ENCODE data around the gene RFX8. TPM values are rescaled to one million over a fixed set of nuclear protein-coding genes. Genes with fewer than 3 reads are reported as not detected.

Gene RFX8
- polyA plus RNA-seq, 2 of the 4 experiments (the other 2 are of a cell fraction) = not detected

DNA sequence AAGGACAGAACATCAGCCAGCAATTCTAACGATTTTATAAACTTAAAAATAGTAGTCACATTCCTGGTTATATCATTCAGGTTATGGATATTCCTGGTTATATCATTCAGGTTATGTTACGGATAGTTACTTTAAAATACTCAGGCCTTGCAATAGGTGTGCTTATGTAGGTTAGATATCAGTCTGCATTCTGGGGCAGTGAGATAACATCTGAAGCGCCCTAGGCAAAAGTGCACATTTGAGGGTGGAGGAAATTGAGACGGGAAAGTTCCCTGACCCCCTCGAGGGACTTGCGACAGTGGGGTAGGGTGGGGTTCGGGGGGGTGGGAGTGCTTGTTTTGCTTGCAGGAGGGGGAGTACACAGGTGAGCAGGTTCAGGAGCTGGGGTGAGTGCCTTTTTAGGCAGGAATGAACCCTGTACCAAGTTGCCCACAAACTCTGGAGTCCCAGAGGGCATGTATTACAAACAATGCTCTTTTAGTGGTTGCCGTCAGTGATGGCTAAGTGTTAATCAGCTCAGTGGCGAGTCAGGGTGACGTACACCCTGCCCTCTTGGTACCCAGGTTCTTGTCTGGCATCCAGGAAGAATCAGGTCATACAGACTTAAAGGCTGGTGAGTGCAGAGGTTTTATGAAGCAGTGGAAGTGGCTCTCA lies 119.4 kb downstream of the RFX8 start:
- FAIRE-seq (no peak), DNase-seq (ENCODE audit: low read depth in 1 of 2, low spot score in 1 of 2) (no peak), ATAC-seq (no peak; a peak in 2 of 6 replicates)
- Histone ChIP-seq H3K4me1 (peaks cover 38% of the 10 kb centered on the region), H3K4me3 (no peak overlapping the region), H3K27ac (peak overlapping the region in 1 of 2 experiments; percentile 70; a peak in 3 of 6 replicates), H3K4me2 (no peak overlapping the region), H3K9me3 (no peaks in the 10 kb centered on the region)
- 58% methylated on average over 7 of the region's 10 CpGs for whole genome bisulfite sequencing (ENCODE audit: missing lambda C conversion rate)
- POLR2A ChIA-PET = no interaction called here
- CTCF ChIA-PET = interaction anchor here (0.6 to 5.8 kb wide), 4 partner anchors 13 to 481 kb away, joined by 3 to 50 read pairs (median 16); partner anchors contain the start of gene CREG2
- TF ChIP-seq FOSB (CRISPR knock-in tag; IDR thresholded peaks at IDR 0.05) (no peak), ZNF302 (CRISPR knock-in tag; IDR thresholded peaks at IDR 0.05) (no peak), MYC (IDR thresholded peaks at IDR 0.05; ENCODE audit: borderline replicate concordance, low read length) (no peak), ZSCAN20 (CRISPR knock-in tag; IDR thresholded peaks at IDR 0.05) (no peak), CBX8 (IDR thresholded peaks at IDR 0.05) (no peak), RAD21 (conservative IDR thresholded peaks at IDR 0.05 in 1 of 2, IDR thresholded peaks at IDR 0.05 in 1 of 2) (no peak), EP300 (IDR thresholded peaks at IDR 0.05) (no peak), NFE2L2 (conservative IDR thresholded peaks at IDR 0.05; ENCODE audit: low read length) (no peak), KDM1A (IDR thresholded peaks at IDR 0.05; ENCODE audit: low read depth) (no peak), RNF2 (IDR thresholded peaks at IDR 0.05; ENCODE audit: borderline replicate concordance, low read depth) (no peak), MAX (IDR thresholded peaks at IDR 0.05) (no peak), PHF8 (IDR thresholded peaks at IDR 0.05; ENCODE audit: borderline replicate concordance, low read depth) (no peak), CHD4 (IDR thresholded peaks at IDR 0.05; ENCODE audit: borderline replicate concordance) (no peak), EHMT2 (IDR thresholded peaks at IDR 0.05; ENCODE audit: low read depth) (no peak), HOXB5 (CRISPR knock-in tag; IDR thresholded peaks at IDR 0.05) (no peak), NPAS2 (CRISPR knock-in tag; IDR thresholded peaks at IDR 0.05; ENCODE audit: borderline replicate concordance) (no peak), RFX5 (IDR thresholded peaks at IDR 0.05) (no peak), TFCP2L1 (CRISPR knock-in tag; IDR thresholded peaks at IDR 0.05) (no peak)
- TF ChIP-seq, protein P1, sequence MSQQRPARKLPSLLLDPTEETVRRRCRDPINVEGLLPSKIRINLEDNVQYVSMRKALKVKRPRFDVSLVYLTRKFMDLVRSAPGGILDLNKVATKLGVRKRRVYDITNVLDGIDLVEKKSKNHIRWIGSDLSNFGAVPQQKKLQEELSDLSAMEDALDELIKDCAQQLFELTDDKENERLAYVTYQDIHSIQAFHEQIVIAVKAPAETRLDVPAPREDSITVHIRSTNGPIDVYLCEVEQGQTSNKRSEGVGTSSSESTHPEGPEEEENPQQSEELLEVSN (IDR thresholded peaks at IDR 0.05; ENCODE audit: borderline replicate concordance, low read depth) = no peak
- TF ChIP-seq, protein P2, sequence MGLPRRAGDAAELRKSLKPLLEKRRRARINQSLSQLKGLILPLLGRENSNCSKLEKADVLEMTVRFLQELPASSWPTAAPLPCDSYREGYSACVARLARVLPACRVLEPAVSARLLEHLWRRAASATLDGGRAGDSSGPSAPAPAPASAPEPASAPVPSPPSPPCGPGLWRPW (IDR thresholded peaks at IDR 0.05) = no peak

- DNase-seq (ENCODE audit: low read depth in 1 of 2, low spot score in 1 of 2) (no peak), FAIRE-seq (no peak), ATAC-seq (no peak)
- Histone ChIP-seq H3K4me1 (peaks cover 32% of the 10 kb centered on the region), H3K4me2 (no peak overlapping the region), H3K4me3 (no peak overlapping the region), H3K27ac (no peak overlapping the region), H3K9me3 (no peaks in the 10 kb centered on the region)
- POLR2A ChIA-PET = no interaction called here
- WGBS (ENCODE audit: missing lambda C conversion rate) = 86% methylated on average over 21 of the region's 21 CpGs
- CTCF ChIA-PET = interaction anchor here (1.7 to 5.8 kb wide), 2 partner anchors 13 to 32 kb away, joined by 7 to 50 read pairs; partner anchors contain the start of gene CREG2
- TF ChIP-seq PHF8 (IDR thresholded peaks at IDR 0.05; ENCODE audit: borderline replicate concordance, low read depth) (no peak), CEBPB (IDR thresholded peaks at IDR 0.05) (no peak), NFE2L2 (conservative IDR thresholded peaks at IDR 0.05; ENCODE audit: low read length) (no peak), EP300 (IDR thresholded peaks at IDR 0.05) (no peak), KDM5A (IDR thresholded peaks at IDR 0.05) (no peak), CHD2 (IDR thresholded peaks at IDR 0.05; ENCODE audit: low read length, partially characterized antibody) (no peak), USF2 (IDR thresholded peaks at IDR 0.05) (no peak), RCOR1 (IDR thresholded peaks at IDR 0.05; ENCODE audit: low read depth, low read length) (no peak), MAX (IDR thresholded peaks at IDR 0.05) (no peak), ZSCAN20 (CRISPR knock-in tag; IDR thresholded peaks at IDR 0.05) (no peak), FOXS1 (CRISPR knock-in tag; IDR thresholded peaks at IDR 0.05) (no peak), POLR2AphosphoS2 (conservative IDR thresholded peaks at IDR 0.05; ENCODE audit: low read length) (no peak)
- TF ChIP-seq, protein P3, sequence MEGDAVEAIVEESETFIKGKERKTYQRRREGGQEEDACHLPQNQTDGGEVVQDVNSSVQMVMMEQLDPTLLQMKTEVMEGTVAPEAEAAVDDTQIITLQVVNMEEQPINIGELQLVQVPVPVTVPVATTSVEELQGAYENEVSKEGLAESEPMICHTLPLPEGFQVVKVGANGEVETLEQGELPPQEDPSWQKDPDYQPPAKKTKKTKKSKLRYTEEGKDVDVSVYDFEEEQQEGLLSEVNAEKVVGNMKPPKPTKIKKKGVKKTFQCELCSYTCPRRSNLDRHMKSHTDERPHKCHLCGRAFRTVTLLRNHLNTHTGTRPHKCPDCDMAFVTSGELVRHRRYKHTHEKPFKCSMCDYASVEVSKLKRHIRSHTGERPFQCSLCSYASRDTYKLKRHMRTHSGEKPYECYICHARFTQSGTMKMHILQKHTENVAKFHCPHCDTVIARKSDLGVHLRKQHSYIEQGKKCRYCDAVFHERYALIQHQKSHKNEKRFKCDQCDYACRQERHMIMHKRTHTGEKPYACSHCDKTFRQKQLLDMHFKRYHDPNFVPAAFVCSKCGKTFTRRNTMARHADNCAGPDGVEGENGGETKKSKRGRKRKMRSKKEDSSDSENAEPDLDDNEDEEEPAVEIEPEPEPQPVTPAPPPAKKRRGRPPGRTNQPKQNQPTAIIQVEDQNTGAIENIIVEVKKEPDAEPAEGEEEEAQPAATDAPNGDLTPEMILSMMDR (IDR thresholded peaks at IDR 0.05) = no peak
- TF ChIP-seq, protein P2 (IDR thresholded peaks at IDR 0.05) = no peak
These were observed 120.2 kb downstream of the RFX8 start for GRCh38 chr2:101354420-101355311.
